Choroid plexus epithelial cell (primary cell): ENCODE results near the gene CFAP97.

ENCODE experiments used
- DNase-seq: peaks from one replicate; pipeline ENCODE4 v3.0.0-alpha.2; 2010; ENCODE audit warnings: low read depth
- H3K4me3 ChIP-seq: 2 replicates; pipeline ENCODE4 v1.5.1; 2011; ENCODE audit warnings: low read depth, mild to moderate bottlenecking, control low read depth, low read length, moderate library complexity
- CTCF ChIP-seq: conservative IDR thresholded peaks from 2 replicates; pipeline ENCODE4 v1.5.1; 2011; ENCODE audit warnings: low read depth, mild to moderate bottlenecking, control low read depth, inconsistent platforms, low read length, moderate library complexity

The CFAP97 gene

GRCh38 chr4:185118876-185119275 lies 84.9 kb downstream of the CFAP97 start:
- no peak for DNase-seq
- H3K4me3 ChIP-seq = no peak overlapping the region
- no peak for TF ChIP-seq CTCF

GRCh38 chr4:185117300-185117934 lies 86.4 kb downstream of the CFAP97 start:
- H3K4me3 ChIP-seq = no peak overlapping the region
- no peak for DNase-seq
- TF ChIP-seq CTCF = no peak

GRCh38 chr4:185115827-185116232 lies 88.0 kb downstream of the CFAP97 start:
- H3K4me3 ChIP-seq = no peak overlapping the region
- TF ChIP-seq CTCF = no peak
- peak; percentile 97 for DNase-seq

- no peak overlapping the region for H3K4me3 ChIP-seq
- no peak for DNase-seq
- no peak for TF ChIP-seq CTCF
These were observed 90.5 kb downstream of the CFAP97 start for GRCh38 chr4:185113340-185113739.

- DNase-seq = peak; percentile 96
- TF ChIP-seq CTCF = no peak
These were observed 91.7 kb downstream of the CFAP97 start for GRCh38 chr4:185112104-185112503.

GRCh38 chr4:185110375-185110823 lies 93.4 kb downstream of the CFAP97 start:
- no peak overlapping the region for H3K4me3 ChIP-seq
- DNase-seq = no peak
- no peak for TF ChIP-seq CTCF

More at GRCh38 chr4:185112104-185112503, 91.7 kb downstream of the CFAP97 start:
- H3K4me3 ChIP-seq = no peak overlapping the region

GRCh38 chr4:185109736-185110135 lies 94.1 kb downstream of the CFAP97 start:
- TF ChIP-seq CTCF = no peak
- DNase-seq = no peak
- no peak overlapping the region for H3K4me3 ChIP-seq
